TTC549 (cell line): ENCODE measurements around the gene MYO1B.

Experiments
- FAIRE-seq: peaks from 2 replicates; lab custom pipeline; 2012; peaks lifted over from hg19 to GRCh38; lab: Jason Lieb, UNC

Gene MYO1B

DNA sequence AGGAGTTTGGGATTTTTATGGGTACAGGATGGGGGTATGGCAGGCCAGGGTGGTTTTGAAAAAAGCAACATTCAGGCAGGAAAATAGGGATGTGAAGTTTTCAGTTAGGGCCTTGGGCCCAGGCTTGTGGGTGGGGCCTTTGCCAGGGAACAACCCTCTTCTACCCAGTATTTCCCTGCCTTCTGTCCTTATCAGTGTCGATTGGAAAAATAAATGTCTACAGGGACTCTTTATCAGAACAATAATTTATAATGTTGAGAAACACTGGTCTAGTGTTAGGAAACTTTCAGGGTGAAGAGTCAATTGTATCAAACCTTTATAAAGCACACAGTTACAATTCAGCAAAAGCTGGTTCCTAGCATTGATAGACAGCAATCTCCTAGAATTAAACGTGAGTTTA, 218.6 kb downstream of the MYO1B start:
- FAIRE-seq: no peak

DNA sequence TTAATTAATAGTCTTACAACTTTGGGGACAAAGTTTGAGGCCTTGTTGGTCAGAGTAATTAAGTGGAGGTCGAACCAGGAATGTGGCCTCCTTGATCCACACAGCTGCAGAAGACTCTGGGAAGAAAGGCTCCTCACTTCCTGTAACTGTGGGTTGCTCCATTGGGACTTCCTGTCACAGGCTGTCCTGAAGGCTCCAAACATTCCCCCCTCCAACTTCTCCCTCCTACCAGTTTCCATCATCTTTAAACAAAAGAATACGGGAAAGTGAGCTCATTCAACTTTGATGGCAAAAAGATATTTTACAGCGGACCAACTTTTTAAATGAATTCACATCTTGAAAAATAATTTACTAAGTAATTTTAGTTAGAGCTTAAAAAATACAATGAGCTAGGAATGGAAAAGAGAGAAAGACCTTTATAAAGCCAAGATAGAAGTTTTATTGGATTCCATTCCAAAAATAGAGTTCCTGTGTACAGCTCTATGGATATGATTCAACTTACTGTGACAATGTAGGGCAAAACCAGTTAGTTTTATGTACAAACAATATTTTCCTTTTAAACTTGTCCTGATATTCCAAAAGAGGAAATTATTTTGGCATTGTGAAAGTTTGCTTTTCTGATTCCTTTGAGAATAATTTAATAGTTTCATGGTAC, 220.7 kb downstream of the MYO1B start:
- FAIRE-seq: no peak

DNA sequence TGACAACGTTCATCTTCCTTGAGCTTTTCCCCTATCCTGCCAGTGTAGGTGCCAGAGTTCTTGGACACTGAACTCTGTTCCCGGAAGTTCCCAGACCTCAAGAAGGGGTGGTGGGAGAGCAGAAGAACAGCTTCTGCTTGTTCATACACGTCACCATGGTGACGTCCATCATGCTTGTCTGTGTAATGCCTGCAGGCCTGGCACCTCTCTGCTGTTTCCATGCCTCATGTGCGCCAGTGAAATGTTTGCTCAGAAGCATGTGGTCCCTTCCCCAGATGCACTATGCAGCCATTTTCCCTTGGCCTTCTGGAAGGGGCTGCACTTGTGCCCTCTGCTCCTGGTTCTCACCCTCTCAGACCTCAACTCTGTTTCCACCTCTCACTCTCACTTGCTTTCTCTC, 221.9 kb downstream of the MYO1B start:
- FAIRE-seq: no peak

DNA sequence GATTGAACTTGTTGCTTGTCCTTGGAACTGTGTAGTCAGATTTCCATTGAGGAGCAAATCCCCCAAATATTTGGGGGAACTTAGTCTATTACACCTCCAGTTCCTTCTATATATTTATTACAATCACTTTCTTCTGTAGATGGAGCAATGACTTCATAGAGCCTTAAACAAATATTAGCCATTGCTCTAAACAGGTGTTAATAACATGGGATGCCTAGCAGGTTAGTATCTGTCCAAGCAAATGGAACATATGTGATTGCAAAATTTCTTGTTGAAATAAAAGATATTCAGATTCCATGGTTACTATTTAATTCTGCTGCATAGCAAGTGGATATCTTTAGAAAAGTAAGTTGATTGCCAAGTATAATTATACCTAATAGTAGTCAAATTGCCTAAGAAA, 225.1 kb downstream of the MYO1B start:
- no peak for FAIRE-seq

DNA sequence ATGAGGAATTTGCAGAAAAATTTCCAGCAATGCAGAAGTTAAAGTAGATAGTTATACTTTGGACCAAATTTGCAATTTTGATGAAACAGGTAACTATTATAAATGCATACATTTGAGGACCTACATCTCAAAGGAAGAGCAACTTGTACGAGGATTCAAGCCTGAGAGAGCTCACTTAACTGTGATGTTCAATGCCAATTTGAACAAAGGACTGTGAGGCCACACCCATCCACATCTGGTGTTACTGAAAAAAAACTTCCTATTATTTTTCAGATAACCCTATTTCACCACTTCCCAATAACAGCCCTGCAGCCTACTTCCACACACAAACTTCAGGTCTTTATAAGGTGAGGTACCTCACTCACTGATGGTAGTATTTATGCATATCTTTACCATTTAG, 229.3 kb downstream of the MYO1B start:
- no peak for FAIRE-seq
